ENCODE data around the gene PROK1. TPM values are rescaled to one million over a fixed set of nuclear protein-coding genes. Genes with fewer than 3 reads are reported as not detected.

Gene PROK1
- total RNA-seq, 1 donor from 2014 or later: 7.4 TPM

DNA sequence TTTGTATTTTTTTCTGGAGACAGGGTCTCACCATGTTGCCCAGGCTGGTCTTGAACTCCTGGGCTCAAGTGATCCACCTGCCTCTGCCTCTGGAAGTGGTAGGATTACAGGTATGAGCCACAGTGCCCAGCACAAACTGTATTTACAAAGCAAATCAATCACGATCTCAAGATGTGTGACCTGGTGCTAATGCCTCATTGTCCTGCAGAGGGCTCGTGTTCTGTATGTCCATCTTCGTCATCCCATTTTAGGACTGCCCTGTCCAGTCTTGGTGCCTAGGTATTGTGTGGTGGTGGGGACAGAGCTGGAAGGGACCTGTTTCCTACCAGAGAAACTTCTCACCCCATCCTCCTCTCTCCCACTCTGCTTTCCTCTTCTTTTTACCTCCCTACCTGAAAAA, 20.2 kb downstream of the PROK1 start:
- H3K9me3 ChIP-seq: no peaks in the 10 kb centered on the region
- no peak overlapping the region for H3K27ac ChIP-seq
- DNase-seq (ENCODE audit: extremely low spot score in 2 of 2): no peak
- H3K4me3 ChIP-seq: no peak overlapping the region
- no peaks in the 10 kb centered on the region for H3K36me3 ChIP-seq
- intact Hi-C loops (cut with DNase I): no loop called here
- H3K4me1 ChIP-seq: no peaks in the 10 kb centered on the region
- TF ChIP-seq POLR2A (IDR thresholded peaks at IDR 0.05) (no peak), POLR2AphosphoS5 (IDR thresholded peaks at IDR 0.05; ENCODE audit: insufficient read depth in 1 of 2, low read depth in 1 of 2) (no peak)
- H3K27me3 ChIP-seq: no peaks in the 10 kb centered on the region

GRCh38 chr1:110472546-110472945, 21.6 kb downstream of the PROK1 start:
- peaks cover 2% of the 10 kb centered on the region for H3K4me1 ChIP-seq
- no peak for DNase-seq (ENCODE audit: extremely low spot score in 2 of 2)
- TF ChIP-seq CTCF (IDR thresholded peaks at IDR 0.05) (no peak), POLR2AphosphoS5 (IDR thresholded peaks at IDR 0.05; ENCODE audit: insufficient read depth in 1 of 2, low read depth in 1 of 2) (no peak), POLR2A (IDR thresholded peaks at IDR 0.05) (no peak)
- H3K27me3 ChIP-seq: no peaks in the 10 kb centered on the region
- H3K9me3 ChIP-seq: no peaks in the 10 kb centered on the region
- no peak overlapping the region for H3K27ac ChIP-seq
- intact Hi-C loops (cut with DNase I): no loop called here
- H3K36me3 ChIP-seq: no peaks in the 10 kb centered on the region
- no peak overlapping the region for H3K4me3 ChIP-seq

GRCh38 chr1:110474444-110474843, 23.5 kb downstream of the PROK1 start:
- Histone ChIP-seq H3K4me1 (peaks cover 14% of the 10 kb centered on the region), H3K36me3 (no peaks in the 10 kb centered on the region), H3K27ac (no peak overlapping the region), H3K27me3 (no peaks in the 10 kb centered on the region), H3K4me3 (no peak overlapping the region), H3K9me3 (no peaks in the 10 kb centered on the region)
- no peak for DNase-seq (ENCODE audit: extremely low spot score in 2 of 2)
- TF ChIP-seq POLR2AphosphoS5 (IDR thresholded peaks at IDR 0.05; ENCODE audit: insufficient read depth in 1 of 2, low read depth in 1 of 2) (no peak), POLR2A (IDR thresholded peaks at IDR 0.05) (no peak), CTCF (IDR thresholded peaks at IDR 0.05) (no peak)
- intact Hi-C loops (cut with DNase I): no loop called here

DNA sequence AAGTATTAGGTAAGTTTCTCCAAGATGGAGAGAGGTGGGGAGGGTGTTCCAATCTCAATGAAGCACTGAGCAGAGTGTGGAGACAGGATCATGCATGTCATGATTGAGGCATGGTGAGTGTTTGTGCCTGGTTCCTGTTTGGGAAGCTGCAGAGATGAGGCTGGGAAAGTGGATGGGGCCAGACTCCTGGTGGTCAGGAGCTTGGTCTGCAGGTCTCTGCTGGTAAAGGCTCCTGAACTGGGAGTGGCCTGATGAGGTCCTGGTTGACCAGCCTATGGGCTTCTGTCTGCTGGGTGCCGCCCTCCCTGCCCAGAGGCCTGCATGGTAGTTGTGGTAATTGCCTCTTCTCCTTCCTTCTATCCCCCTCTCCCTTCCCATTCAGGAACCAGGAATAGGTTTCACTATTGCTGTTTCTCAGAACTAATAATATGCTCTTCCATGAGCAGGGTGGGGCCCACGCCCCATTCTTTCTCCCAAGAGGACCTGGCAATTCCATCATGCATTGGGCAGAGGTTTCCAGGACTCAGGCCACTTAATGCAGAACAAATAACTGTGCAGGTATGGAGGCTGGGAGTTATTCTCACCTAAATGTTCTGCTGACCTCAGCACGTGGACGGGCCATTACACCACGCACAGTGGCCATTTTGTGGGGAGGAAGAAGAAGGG, 24.5 kb downstream of the PROK1 start:
- intact Hi-C loops (cut with DNase I): no loop called here
- peaks cover 16% of the 10 kb centered on the region for H3K4me1 ChIP-seq

DNA sequence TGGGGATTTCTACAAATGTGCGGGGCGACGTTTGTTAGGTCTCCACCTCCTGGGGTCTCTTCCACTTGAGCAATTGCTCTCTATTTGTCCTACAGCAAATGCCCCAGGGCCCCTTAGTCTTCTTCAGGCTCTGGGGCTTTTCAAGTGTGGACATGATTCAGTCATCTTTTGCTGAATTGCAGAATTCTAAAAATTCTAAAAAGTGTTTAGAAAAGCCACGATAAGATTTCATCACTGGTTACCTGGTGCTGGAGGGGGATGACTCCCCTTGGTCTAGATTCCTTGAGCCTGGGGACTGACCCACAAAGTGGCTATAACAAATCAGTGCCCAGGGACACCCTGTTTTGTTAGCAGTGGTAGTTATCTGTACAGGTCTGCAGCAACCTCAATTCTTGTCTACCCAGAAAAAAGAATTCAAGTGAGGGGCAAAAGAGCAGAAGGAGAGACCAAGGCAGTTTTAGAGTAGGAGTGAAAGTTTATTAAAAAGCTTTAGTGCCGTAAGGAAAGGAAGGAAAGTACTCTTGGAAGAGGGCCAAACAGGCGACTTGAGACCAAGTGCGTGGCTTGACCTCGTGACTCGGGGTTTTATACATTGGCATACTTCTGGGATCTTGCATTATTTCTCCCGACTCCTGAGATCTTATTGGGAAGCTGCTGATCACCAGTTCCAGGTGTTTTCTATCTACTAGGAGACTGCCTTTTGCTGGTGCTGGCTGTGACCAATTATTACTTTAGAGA, 25.2 kb downstream of the PROK1 start:
- Histone ChIP-seq H3K4me3 (no peak overlapping the region), H3K9me3 (no peaks in the 10 kb centered on the region), H3K27ac (no peak overlapping the region), H3K27me3 (no peaks in the 10 kb centered on the region), H3K4me1 (peaks cover 16% of the 10 kb centered on the region), H3K36me3 (no peaks in the 10 kb centered on the region)
- intact Hi-C loops (cut with DNase I): no loop called here
- DNase-seq (ENCODE audit: extremely low spot score in 2 of 2): no peak
- TF ChIP-seq POLR2AphosphoS5 (IDR thresholded peaks at IDR 0.05; ENCODE audit: insufficient read depth in 1 of 2, low read depth in 1 of 2) (no peak), POLR2A (IDR thresholded peaks at IDR 0.05) (no peak), CTCF (IDR thresholded peaks at IDR 0.05) (no peak)

More for the DNA sequence above, 24.5 kb downstream of the PROK1 start:
- TF ChIP-seq POLR2A (IDR thresholded peaks at IDR 0.05) (no peak), CTCF (IDR thresholded peaks at IDR 0.05) (no peak), POLR2AphosphoS5 (IDR thresholded peaks at IDR 0.05; ENCODE audit: insufficient read depth in 1 of 2, low read depth in 1 of 2) (no peak)
- H3K27ac ChIP-seq: no peak overlapping the region
- DNase-seq (ENCODE audit: extremely low spot score in 2 of 2): no peak
- H3K4me3 ChIP-seq: no peak overlapping the region
- H3K36me3 ChIP-seq: no peaks in the 10 kb centered on the region
- no peaks in the 10 kb centered on the region for H3K27me3 ChIP-seq
- H3K9me3 ChIP-seq: no peaks in the 10 kb centered on the region
